Fibroblast of villous mesenchyme (primary cell): ENCODE measurements around the gene STK11IP. TPM values are rescaled to one million over a fixed set of nuclear protein-coding genes. Genes with fewer than 3 reads are reported as not detected.

Experiments
- DNase-seq: peaks from one replicate; pipeline ENCODE4 v3.0.0-alpha.2; 2010; ENCODE audit warnings: low read depth
- H3K4me3 ChIP-seq: 2 replicates; pipeline ENCODE4 v1.5.1; 2011; ENCODE audit warnings: low read depth, mild to moderate bottlenecking, low read length
- CTCF ChIP-seq: IDR thresholded peaks from 2 replicates; pipeline ENCODE4 v1.5.1; 2012; ENCODE audit warnings: low read depth, mild to moderate bottlenecking, low read length; ENCODE audit not compliant: insufficient read depth
- total RNA-seq: library from RNA; depleted of rRNA; stranded (reverse); fragments of >200 nt; gene quantifications from 2 replicates; pipeline ENCODE4 v1.2.3, GENCODE V29; 2012

The STK11IP gene
- total RNA-seq, 1 donor = 16.4 TPM

- no peak for DNase-seq
- no peak overlapping the region for H3K4me3 ChIP-seq
- TF ChIP-seq CTCF = no peak
Observed at GRCh38 chr2:219636144-219636915, 38.7 kb downstream of the STK11IP start.

GRCh38 chr2:219636941-219637841 is 39.5 kb downstream of the STK11IP start:
- DNase-seq = no peak
- no peak for TF ChIP-seq CTCF
- H3K4me3 ChIP-seq = no peak overlapping the region

- no peak overlapping the region for H3K4me3 ChIP-seq
- no peak for TF ChIP-seq CTCF
- no peak for DNase-seq
Observed at GRCh38 chr2:219637842-219638185, 40.2 kb downstream of the STK11IP start.

- peak; percentile 33 for TF ChIP-seq CTCF
- H3K4me3 ChIP-seq = no peak overlapping the region
- no peak for DNase-seq
Observed at GRCh38 chr2:219638217-219638947, 40.7 kb downstream of the STK11IP start.

- no peak for TF ChIP-seq CTCF
- no peak overlapping the region for H3K4me3 ChIP-seq
- DNase-seq = no peak
Observed at GRCh38 chr2:219638948-219639755, 41.5 kb downstream of the STK11IP start.

- DNase-seq = no peak
- no peak overlapping the region for H3K4me3 ChIP-seq
- no peak for TF ChIP-seq CTCF
Observed at GRCh38 chr2:219641390-219642068, 43.9 kb downstream of the STK11IP start.
